K562 (cell line): ENCODE measurements around the gene PCDH1. TPM values are rescaled to one million over a fixed set of nuclear protein-coding genes. Genes with fewer than 3 reads are reported as not detected.

Experiments used
- CAMTA2 ChIP-seq: fragments of 250-450 bp; sonication (Bioruptor Pico); conservative IDR thresholded peaks from 2 replicates; pipeline ENCODE4 v1.5.1; 2022
- CBX2 ChIP-seq: fragments of 200-600 bp; sonication (generic); IDR thresholded peaks from one replicate; pipeline ENCODE4 v1.6.1; 2012; ENCODE audit warnings: mild to moderate bottlenecking, low read length, inconsistent platforms; ENCODE audit not compliant: insufficient read depth, poor library complexity, severe bottlenecking
- EP400 ChIP-seq: fragments of 450-650 bp; IDR thresholded peaks from 2 replicates; pipeline ENCODE4 v1.6.1; 2017; ENCODE audit warnings: antibody characterized with exemption, mild to moderate bottlenecking, moderate library complexity
- GATAD2A ChIP-seq: fragments of 450-650 bp; IDR thresholded peaks from 2 replicates; pipeline ENCODE4 v1.6.1; 2017
- MLLT1 ChIP-seq, 2 experiments: fragments of 450-650 bp; IDR thresholded peaks; 2 replicates each; pipeline ENCODE4 v1.6.1; 2016
- PRDM10 ChIP-seq: fragments of 450-650 bp; IDR thresholded peaks from 2 replicates; pipeline ENCODE4 v1.6.1; 2018; ENCODE audit not compliant: partially characterized antibody
- RB1 ChIP-seq: fragments of 450-650 bp; IDR thresholded peaks from 2 replicates; pipeline ENCODE4 v1.6.1; 2017; ENCODE audit warnings: low read depth, mild to moderate bottlenecking
- RREB1 ChIP-seq: fragments of 250-450 bp; sonication (Bioruptor Pico); IDR thresholded peaks from 2 replicates; pipeline ENCODE4 v1.4.0; 2020
- TRIM25 ChIP-seq: fragments of 450-650 bp; IDR thresholded peaks from 2 replicates; pipeline ENCODE4 v1.7.0; 2016; ENCODE audit warnings: borderline replicate concordance
- ZBTB2 ChIP-seq: fragments of 450-650 bp; IDR thresholded peaks from 2 replicates; pipeline ENCODE4 v1.6.1; 2016; ENCODE audit warnings: antibody characterized with exemption
- ZKSCAN3 ChIP-seq: fragments of 250-450 bp; sonication (Bioruptor Pico); IDR thresholded peaks from 2 replicates; pipeline ENCODE4 v1.4.0; 2020
- polyA plus RNA-seq, 8 experiments: library from polyadenylated mRNA; depleted of rRNA in 4 of 8; stranded (reverse) in 5 of 8; unstranded in 3 of 8; fragments of >200 nt; fragmentation: Nextera tagmentation in 2 of 8; fragmentation: Illumina TruSeq in 1 of 8; extraction: Ambion mirVana in 2 of 8; extraction: Trizol in 1 of 8; gene quantifications; 2 replicates each; pipeline versions ENCODE4 v1.2.1 to v1.2.3, GENCODE V29; 2011 to 2014; ENCODE audit warnings: inconsistent platforms in 1 of 8, missing spikeins in 1 of 8
- total RNA-seq, 7 experiments: library from RNA; depleted of rRNA in 6 of 7; stranded (reverse); fragments of >200 nt in 6 of 7; fragmentation: Illumina TruSeq in 2 of 7; extraction: Trizol in 2 of 7; gene quantifications; 2 replicates each; pipeline versions ENCODE4 v1.2.1 to v1.2.3, GENCODE V29; 2011 to 2021; ENCODE audit warnings: low replicate concordance in 1 of 7

PCDH1 gene
- total and polyA plus RNA-seq, 9 of the 15 experiments (the other 6 are each of a cell fraction or from before 2014, with no cell fraction given) = 0.11 to 3.6 (median 1.9) TPM; not detected in 1

- TF ChIP-seq ZBTB2 = no peak
- TF ChIP-seq RREB1 (CRISPR knock-in tag) = 0 out of 2 replicates have a peak, but pooled peaks have one; percentile 20
- TF ChIP-seq GATAD2A = no peak
- peak; percentile 93 for TF ChIP-seq EP400
- peak; percentile 61 for TF ChIP-seq PRDM10
- TF ChIP-seq MLLT1 (IDR thresholded peaks at IDR 0.05) = no peak
- TF ChIP-seq CBX2 = no peak
- peak; percentile 47; the same call in 1 of the 2 replicates for TF ChIP-seq RB1
- no peak for TF ChIP-seq ZKSCAN3 (CRISPR knock-in tag)
- TF ChIP-seq CAMTA2 = no peak
- TF ChIP-seq TRIM25 = no peak
These were observed 45.5 kb upstream of the PCDH1 start, which contains the start of gene DELE1 (continued) for GRCh38 chr5:141923448-141924313.
